A549 treated with AZD9567 at 1 μM for 4 hours (cell line): ENCODE measurements around the gene AGL. TPM values are rescaled to one million over a fixed set of nuclear protein-coding genes. Genes with fewer than 3 reads are reported as not detected.

Source experiments
- total RNA-seq: library from RNA; stranded (reverse); fragments of 200-300 nt; extraction: Qiagen RNA extraction; gene quantifications from 5 replicates; pipeline ENCODE4 v1.2.3, GENCODE V29; 2022; ENCODE audit not compliant: insufficient read depth

The AGL gene
- total RNA-seq: 2.5 to 3.6 TPM (median 3.5 TPM) in 5 replicates

DNA sequence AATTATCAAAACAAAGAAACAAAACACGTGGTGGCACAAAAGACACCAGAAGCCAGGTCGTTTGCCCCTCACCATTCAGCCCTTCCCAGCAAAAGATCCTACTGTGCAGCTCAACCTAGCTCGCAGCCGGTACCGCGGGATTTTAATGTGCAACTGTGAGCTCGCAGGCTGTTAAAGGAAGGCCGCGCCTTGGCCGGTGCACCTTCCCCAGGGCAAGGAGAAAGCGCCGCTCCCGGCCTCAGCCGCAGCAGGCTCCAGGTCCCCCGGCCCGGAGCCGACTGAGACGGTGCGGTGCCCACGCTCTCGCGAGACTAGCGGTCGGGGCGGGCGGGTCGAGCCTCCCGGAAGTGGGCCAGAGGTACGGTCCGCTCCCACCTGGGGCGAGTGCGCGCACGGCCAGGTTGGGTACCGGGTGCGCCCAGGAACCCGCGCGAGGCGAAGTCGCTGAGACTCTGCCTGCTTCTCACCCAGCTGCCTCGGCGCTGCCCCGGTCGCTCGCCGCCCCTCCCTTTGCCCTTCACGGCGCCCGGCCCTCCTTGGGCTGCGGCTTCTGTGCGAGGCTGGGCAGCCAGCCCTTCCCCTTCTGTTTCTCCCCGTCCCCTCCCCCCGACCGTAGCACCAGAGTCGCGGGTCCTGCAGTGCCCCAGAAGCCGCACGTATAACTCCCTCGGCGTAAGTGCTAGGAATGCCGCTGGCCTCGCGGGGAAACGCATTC is at the start of gene AGL:
Gene AGL (plus strand): TSS at position 618 of the 715 bp plus-strand sequence. CDS start 682 bp downstream, outside the sequence.

DNA sequence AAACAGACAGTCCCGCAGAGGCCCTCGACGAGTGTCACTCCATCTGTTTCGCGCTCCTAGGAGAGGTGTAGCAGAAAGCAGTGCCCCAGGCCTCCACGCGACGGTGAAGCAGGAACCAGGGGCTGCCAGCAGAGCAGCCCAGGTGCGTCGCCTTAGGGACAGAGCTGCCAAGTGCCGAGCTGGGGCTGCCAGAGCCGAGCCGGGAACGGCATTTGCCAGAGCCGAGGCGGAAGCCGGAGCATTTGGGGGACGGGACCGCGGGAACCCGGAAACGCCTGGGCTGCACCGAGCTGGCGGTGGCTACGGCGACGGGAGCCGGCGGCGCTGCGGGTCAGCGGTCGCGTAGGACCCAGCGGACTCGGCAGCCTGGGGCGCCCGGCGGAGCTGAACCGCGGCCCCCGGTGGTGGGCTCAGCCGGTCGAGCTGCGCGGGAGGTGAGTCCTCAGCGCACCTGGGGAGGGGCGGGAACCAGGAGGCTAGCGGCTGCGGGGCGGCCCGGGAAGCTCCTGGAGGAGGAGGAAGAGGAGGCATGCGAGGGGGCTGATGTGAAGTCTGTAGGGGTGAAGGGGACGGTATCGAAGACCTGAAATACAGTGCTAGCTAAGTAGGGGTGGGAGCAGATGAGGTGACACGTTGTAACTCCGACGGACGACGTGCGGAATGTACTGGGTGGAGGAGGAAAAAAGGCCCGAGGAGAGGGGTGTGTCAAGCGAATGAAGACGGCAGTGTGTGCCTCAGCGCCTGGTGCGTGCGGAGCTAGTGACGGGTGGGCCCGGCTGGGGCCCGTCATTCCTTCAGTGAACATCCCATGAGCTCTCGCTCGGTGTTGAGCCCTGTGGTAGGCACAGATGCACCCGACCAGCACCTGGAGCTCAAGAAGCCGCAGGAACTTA is 119.8 kb downstream of the AGL start, which contains the start of gene SLC35A3:
Gene SLC35A3 (plus strand): TSS at position 268 of the 893 bp plus-strand sequence. CDS start 23,559 bp downstream, outside the sequence.

Other genes with a start within 250 kb of the AGL start
- 0.15 to 0.23 TPM (median 0.20 TPM) in 4 of 5 replicates, not detected in the other for gene PALMD, start 204.2 kb upstream of the AGL start, total RNA-seq
- 1.5 to 9.3 TPM (median 1.7 TPM) in 5 replicates for gene FRRS1, start 83.7 kb upstream of the AGL start, total RNA-seq
- gene SLC35A3, start 119.6 kb downstream of the AGL start, total RNA-seq: 4.7 to 11.4 TPM (median 10.9 TPM) in 5 replicates